HG03432 (cell line): ENCODE measurements around the gene NRN1L.
"Not testable (repeated sequence)": the region's sequence is repeated elsewhere in the genome, so short reads cannot be mapped to it uniquely, and the experiment has no call there.

Experiments
- ATAC-seq: cut with Tn5 transposase; IDR thresholded peaks from one replicate; pipeline ENCODE4 v1.9.1; 2021; ENCODE audit warnings: mild to moderate bottlenecking, moderate library complexity; ENCODE audit not compliant: unreplicated experiment

The NRN1L gene

DNA sequence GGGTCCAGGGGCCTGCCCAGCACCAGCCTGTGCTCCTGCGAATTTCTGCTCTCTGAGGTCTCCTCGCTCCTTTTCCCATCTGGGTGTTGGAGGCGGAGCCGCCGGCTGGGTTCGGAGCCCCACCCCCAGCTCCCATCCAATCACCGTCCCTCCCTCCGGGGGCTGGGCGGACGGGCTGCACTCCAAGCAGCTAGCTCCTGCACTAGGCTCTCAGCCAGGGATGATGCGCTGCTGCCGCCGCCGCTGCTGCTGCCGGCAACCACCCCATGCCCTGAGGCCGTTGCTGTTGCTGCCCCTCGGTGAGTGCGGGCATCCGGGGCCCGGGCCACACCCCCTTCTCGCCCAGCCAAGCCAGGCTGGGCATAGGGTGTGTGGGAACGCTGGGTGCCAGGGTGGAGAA is at the start of gene NRN1L:
NRN1L (plus strand) TSS at position 202 of the 400 bp plus-strand sequence; CDS start at position 221, 19 bp downstream.
- no peak for ATAC-seq

DNA sequence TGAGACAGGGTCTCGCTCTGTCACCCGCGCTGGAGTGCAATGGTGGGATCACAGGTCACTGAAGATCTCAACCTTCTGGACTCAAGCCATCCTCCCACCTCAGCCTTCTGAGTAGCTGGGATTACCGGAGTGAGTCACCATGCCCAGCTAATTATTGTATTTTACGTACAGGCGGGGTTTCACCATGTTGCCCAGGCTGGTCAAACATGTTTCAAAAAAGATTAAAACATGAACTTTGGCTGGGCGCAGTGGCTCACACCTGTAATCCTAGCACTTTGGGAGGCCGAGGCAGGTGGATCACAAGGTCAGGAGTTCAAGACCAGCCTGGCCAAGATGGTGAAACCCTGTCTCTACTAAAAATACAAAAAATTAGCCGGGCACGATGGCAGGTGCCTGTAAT is 47.5 kb upstream of the NRN1L start:
- ATAC-seq: not testable (repeated sequence)

- no peak for ATAC-seq
These were observed 46.9 kb upstream of the NRN1L start for GRCh38 chr16:67837811-67838210.

DNA sequence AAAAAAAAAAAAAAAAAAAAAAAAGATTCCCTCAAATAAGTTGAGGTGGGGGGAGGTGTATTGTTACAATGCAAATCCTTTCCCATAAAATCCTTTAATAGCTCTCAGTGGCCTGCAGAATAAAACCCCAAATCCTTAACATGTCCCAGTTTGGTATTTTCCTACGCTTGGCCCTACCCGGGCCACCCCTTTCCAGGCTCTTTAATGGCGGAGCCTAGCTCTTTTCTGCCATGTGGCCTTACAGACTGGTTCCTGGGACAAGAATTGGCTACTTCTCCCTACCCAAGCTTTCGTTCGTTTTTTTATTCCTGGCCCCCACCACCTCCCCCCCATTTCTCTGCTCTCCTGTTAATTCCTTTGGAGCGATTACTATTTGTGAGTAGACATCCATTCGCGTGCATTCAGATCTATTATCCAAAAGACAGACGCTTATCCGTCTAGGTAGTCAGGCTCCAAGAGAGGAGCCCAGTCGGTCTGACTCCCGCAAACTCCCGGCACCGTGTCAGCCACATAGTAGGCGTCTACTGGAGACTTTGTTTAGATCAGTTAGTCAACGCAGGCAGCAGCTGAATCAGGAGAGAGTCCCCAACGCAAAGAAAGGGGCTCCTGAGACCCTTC is 43.4 kb upstream of the NRN1L start:
- no peak for ATAC-seq

- ATAC-seq: peak; percentile 49
These were observed 42.7 kb upstream of the NRN1L start, which contains the start of gene THAP11 for GRCh38 chr16:67841816-67842508. Gene THAP11, plus strand, starts transcription at chr16:67842320. Its CDS starts 235 bp downstream, at chr16:67842555.

- ATAC-seq: peak; percentile 14
These were observed 42.0 kb upstream of the NRN1L start for GRCh38 chr16:67842509-67843342.

DNA sequence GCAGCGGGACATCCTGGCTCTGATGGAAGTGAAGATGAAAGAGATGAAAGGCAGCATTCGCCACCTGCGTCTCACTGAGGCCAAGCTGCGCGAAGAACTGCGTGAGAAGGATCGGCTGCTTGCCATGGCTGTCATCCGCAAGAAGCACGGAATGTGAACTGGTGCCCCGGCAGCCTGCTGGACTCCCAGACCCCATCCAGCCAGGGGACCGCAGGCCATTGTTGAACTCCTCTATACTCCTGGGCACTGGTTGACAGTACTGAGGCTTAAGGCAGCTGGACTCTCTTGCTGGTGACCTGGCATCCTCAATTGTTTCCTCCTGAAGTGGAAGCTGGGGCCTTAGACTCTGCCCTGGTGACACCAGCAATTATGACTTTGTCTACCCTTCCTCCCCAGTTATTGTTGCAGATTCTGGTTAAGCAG is 41.3 kb upstream of the NRN1L start:
- no peak for ATAC-seq

- no peak for ATAC-seq
These were observed 40.2 kb upstream of the NRN1L start for GRCh38 chr16:67844497-67844896.

- ATAC-seq: no peak
These were observed 39.2 kb upstream of the NRN1L start for GRCh38 chr16:67845291-67846062.

GRCh38 chr16:67846063-67846319 is 38.7 kb upstream of the NRN1L start:
- ATAC-seq: no peak

- ATAC-seq: peak; percentile 64
These were observed 38.2 kb upstream of the NRN1L start, which contains the start of gene NUTF2 for GRCh38 chr16:67846320-67847063. Gene NUTF2, plus strand, starts transcription at chr16:67846933. Its CDS starts 18,198 bp downstream, at chr16:67865131.

DNA sequence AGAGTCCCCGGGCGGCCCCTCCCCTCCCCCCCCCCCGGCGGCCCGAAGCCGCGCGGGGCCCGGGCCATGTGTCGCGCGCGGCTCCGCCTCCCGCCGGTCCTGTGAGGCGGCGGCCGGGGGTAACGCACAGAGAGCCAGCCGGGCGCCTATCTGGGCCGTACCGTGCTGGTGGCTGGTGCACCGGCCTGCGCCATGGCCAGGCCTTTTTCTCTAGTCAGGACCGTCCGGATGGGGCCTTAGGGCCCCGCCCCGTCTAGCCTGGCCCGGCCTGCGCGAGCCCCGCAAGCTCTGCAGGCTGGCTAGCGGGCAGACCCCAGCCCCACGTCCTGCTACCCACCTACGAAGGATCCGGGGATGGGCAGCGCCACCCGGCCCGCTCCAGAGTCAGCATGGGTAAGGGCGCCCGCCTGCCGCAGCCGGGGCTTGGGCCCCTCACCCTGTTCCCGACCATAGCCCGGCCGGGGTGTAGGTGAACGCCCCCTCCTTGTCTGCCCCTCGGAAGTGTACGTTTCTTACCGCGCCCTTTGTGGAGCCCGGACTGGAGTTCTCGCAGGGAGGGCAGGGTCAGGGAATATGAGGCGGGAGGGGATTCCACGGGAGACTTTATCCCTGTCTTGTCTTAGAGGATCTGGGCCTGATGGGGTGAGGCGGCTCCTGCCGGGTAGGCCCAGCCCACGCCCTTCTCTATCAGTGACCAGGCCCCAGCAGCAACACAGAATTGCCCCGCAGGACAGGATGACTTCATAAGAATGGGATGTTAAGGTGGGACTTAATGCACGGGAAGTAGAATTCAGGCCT is 37.4 kb upstream of the NRN1L start, which contains the start of gene CENPT:
CENPT (minus strand) TSS at position 630 of the 798 bp plus-strand sequence. CDS start 13,834 bp downstream, outside the sequence.
- ATAC-seq: peak; percentile 40

GRCh38 chr16:67848118-67848517 is 36.6 kb upstream of the NRN1L start:
- no peak for ATAC-seq

- no peak for ATAC-seq
These were observed 31.0 kb upstream of the NRN1L start for GRCh38 chr16:67853670-67854069.

GRCh38 chr16:67855789-67856188 is 28.9 kb upstream of the NRN1L start:
- no peak for ATAC-seq

DNA sequence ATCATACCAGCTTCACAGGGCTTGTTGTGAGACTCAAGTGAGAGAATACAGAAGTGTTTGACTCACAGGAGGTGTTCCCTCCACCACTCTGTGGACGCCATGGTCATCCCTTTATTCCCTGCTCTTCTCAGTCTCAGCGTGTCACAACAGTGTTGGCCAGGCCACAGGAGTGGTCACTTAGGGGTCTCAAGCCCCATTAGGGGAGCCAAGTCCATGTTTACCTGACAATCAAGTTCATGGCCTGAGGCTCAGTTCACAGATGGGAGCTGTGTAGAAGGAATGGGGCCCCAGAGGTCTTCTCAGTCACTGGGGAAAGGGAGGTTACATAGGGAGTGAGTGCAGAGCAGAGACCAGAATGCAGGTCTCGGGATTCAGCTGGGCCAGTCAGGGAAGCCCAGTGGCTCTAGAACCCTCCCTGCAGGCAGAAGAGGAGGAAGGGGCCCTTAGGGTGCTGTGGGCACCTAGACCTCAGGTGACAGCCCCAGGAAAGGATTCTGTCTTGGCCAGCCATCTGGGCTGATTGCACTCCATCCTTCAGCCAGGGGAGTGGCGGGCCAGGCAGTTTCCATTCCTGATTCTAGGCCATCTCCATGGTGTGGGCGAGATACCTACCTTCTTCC is 27.6 kb upstream of the NRN1L start:
- ATAC-seq: no peak

DNA sequence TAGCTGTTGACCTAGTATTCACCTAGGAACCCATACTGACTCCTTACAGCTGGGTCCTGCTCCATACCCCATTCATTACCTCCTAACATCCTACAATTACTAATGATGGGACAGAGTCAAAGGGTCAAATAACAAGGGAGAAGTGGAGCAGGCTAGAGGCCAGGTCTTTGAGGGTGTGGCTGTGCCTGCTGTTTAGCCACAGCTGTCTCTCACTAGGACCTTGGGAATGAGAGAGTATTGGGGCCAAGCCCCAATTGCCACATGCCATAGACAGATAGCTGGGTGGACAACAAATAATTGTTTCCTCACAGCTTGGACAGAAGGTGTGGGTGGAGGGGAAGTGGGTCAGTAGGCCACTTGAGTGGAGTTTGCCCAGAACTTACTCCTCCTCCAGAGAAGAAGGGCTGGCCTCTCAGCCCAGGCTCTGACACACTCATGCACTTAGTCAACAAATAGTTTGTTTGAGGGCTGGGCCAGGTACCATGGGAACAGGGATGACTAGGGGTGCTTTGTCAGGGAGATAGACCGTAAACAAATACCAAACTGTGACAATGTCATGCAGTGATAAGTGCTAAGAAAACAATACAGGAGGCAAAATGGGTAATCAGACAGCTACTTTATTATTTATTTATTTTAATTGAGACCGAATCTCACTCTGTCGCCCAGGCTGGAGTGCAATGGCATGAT is 27.0 kb upstream of the NRN1L start:
- no peak for ATAC-seq

DNA sequence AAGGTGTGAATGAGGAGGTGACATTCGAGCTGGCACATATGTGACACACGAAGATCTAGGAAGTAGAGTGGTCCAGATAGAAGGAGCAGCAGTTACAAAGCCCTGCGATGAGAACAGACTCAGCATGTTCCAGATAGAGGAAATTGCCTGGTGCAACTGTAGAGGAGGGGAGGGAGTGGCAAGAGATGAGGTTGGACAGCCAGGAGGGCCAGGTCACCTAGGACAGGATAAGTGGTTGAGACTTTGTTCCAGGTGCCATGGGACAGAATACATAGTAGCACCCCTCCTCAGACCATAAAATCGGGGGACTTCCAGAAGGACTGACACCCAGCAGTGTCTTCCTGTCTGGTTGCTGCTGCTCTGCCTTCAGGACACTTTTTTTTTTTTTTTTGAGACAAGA is 26.2 kb upstream of the NRN1L start:
- ATAC-seq: no peak
